Endometrial microvascular endothelial cells (primary cell): ENCODE measurements around the gene NMNAT3. TPM values are rescaled to one million over a fixed set of nuclear protein-coding genes. Genes with fewer than 3 reads are reported as not detected.
"Not testable (repeated sequence)": the region's sequence is repeated elsewhere in the genome, so short reads cannot be mapped to it uniquely, and the experiment has no call there.

Source experiments
- in situ Hi-C: cut with HindIII; loops from 2 replicates; pipeline ENCODE4 v1.10.0; 2017; ENCODE audit warnings: low sequenced_read_pairs, low pct_unique_long_range_greater_than_20kb; ENCODE audit errors: inconsistent ontology term
- total RNA-seq: library from RNA; depleted of rRNA; stranded (reverse); fragments of >200 nt; gene quantifications from one replicate; pipeline ENCODE4 v1.2.3, GENCODE V29; 2015; ENCODE audit errors: inconsistent ontology term

NMNAT3 gene
- total RNA-seq, 1 donor from 2014 or later: not detected

- in situ Hi-C loops: no loop called here
Measured at GRCh38 chr3:139602003-139602402, 75.8 kb downstream of the NMNAT3 start.

DNA sequence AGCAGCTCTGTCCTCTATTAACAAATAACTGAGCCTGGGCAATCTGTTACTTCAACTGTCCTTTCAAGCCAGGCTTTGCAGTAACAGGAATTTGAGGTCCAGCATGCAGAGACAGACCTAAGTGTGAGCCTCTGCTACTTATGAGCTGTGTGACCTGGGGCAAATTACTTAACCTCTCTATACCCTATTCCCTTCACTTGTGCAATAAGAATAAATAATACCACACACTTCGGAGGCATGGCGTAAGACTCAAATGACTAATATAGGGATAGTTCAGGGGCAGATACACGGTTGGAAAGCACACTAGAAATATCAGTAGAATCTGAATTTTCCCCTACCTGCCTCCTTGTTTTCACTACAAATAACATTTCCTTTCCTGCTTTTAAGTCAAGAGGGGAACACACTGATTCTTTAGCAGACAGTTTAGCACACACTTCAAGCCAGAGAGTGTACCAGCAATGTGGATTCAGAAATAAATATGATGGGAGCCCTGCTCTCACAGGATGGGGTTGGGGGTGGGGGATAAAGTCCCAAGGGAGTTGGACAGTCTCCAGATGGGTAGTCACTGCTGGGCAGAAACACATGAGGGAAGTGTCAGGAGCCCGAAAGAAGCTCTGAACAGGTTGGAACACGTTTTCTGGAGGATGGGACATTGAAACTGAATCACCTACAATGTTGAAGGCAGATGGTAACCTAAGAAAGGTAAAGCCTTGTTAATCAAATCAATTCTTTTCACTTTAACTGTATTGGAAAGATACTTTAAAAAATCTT lies 76.4 kb downstream of the NMNAT3 start:
- in situ Hi-C loops: no loop called here

GRCh38 chr3:139597947-139598346 lies 79.8 kb downstream of the NMNAT3 start:
- in situ Hi-C loops: no loop called here

- in situ Hi-C loops: not testable (repeated sequence)
Measured at GRCh38 chr3:139591186-139591585, 86.6 kb downstream of the NMNAT3 start.

DNA sequence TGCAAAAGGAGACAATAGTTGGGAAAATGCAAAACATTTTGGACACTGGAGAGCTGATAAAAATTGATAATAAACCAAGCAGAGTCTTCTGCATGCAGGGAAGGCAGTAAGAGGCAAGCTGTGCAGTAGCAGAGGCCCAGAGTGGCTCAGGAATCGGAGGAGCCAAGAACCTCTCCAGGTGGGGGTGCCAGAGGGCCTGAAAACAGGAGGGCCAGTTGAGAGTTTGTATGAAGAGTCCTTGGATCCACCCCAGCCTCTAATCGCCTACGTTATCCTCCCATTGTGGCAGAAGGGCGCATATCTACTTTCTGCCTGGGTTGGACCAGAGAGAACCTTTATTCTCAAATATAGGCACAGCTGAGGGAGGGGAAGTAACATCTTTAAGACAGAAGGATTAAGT lies 89.3 kb downstream of the NMNAT3 start:
- in situ Hi-C loops: no loop called here

DNA sequence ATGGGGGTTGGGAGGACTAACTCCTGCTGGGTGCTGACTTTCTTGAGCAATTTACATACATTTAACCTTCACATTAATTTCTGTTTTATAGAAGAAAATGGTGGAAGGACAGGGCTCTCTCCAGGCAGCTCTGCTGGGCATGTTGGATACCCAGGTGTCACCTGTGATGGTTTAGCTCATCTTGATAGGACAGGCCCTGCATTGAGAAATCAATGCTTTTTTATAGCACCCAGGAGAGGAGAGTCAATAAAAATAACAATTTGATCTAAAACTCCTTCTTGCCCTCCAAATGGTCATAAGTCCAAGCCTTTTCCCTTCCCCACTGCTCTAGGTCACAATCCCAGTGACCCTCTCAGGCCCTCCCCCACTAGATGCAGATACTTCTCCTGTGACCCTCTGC lies 90.0 kb downstream of the NMNAT3 start:
- in situ Hi-C loops: no loop called here

- in situ Hi-C loops: no loop called here
Measured at GRCh38 chr3:139586420-139587017, 91.3 kb downstream of the NMNAT3 start.

DNA sequence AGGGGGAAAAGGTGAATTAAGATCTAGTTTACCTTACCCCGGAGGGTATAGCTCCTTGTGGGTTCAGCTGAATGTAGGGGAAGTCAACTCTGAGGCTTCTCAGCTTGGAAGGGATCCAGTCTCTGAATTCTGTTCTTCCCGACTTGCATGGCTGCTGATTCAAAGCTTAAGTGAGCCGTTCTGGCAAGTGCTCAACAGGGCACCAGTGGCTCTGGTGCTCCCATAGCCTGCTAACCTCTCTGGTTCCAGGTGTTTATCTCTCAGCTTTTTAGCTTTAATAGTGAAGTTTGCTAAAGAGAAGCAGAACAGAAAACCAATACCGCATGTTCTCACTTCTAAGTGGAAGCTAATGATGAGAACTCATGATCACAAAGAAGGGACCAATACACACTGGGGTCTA lies 92.0 kb downstream of the NMNAT3 start:
- in situ Hi-C loops: no loop called here

DNA sequence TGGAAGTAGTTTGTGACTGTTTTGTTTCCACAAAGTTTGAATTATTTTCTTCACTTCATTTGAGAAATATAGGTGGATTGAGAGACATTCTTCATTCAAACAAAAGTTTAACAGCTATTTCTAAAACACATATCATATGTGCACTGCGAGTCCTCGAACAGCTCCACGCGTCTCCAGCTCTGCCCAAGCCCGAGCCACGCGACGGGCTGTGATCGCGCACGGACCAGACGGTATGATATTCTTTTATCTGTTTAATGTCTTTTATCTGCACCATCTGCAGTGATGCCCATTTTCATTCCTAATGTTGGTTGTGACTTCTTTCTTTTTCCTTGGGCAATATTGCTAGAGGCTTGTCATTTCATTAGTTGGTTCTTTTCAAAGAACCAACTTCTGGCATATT lies 94.1 kb downstream of the NMNAT3 start:
- in situ Hi-C loops: not testable (repeated sequence)

- in situ Hi-C loops: no loop called here
Measured at GRCh38 chr3:139578783-139579182, 99.0 kb downstream of the NMNAT3 start.

GRCh38 chr3:139577909-139578308 lies 99.9 kb downstream of the NMNAT3 start:
- in situ Hi-C loops: no loop called here

- in situ Hi-C loops: no loop called here
Measured at GRCh38 chr3:139577346-139577745, 100.4 kb downstream of the NMNAT3 start.

DNA sequence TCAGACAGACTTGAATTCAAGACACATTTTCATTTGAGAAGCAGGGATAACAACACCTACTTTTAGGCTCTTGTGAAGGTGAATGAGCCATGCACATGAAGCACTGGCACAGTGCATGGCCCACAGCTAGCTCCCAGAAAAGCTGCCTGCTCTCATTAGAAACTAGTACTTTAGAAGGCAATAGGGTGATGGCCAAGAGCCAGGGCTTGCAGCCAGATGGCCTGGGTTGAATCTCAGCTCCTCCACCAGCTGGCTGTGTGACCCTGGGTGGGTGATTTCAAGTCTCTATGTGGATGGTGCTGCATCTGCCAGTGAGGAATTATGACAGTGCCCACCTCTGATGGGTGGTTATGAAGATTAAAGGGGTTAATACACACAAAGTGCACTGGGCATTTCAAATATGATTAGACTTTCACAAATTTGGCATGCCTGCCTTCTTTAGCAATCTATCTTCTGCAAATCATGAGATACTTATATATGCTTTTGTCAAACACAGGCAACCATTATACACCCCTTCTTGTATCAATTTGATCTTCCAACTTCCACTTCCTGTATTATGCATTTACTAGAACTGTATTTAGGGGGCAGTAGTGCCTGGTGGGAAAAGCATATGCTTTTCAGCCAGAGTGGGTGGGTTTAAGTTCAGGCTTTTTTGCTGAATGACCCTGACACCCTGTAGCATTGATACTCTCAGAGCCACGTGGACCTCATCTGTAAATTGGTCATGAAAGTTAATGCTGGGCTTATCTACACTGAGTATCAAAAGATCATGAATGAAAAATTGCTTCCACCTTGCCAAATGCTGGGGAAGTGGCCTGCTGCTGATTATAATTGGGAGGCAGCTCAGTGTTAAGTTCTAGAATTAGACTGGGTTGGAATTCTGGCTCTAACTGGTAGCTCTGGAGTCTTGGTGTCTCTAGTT lies 103.5 kb downstream of the NMNAT3 start:
- in situ Hi-C loops: no loop called here

GRCh38 chr3:139572847-139573672 lies 104.7 kb downstream of the NMNAT3 start:
- in situ Hi-C loops: no loop called here

GRCh38 chr3:139571711-139572110 lies 106.1 kb downstream of the NMNAT3 start:
- in situ Hi-C loops: no loop called here

GRCh38 chr3:139564294-139564861 lies 113.4 kb downstream of the NMNAT3 start:
- in situ Hi-C loops: no loop called here

GRCh38 chr3:139561959-139562676 lies 115.7 kb downstream of the NMNAT3 start:
- in situ Hi-C loops: no loop called here

DNA sequence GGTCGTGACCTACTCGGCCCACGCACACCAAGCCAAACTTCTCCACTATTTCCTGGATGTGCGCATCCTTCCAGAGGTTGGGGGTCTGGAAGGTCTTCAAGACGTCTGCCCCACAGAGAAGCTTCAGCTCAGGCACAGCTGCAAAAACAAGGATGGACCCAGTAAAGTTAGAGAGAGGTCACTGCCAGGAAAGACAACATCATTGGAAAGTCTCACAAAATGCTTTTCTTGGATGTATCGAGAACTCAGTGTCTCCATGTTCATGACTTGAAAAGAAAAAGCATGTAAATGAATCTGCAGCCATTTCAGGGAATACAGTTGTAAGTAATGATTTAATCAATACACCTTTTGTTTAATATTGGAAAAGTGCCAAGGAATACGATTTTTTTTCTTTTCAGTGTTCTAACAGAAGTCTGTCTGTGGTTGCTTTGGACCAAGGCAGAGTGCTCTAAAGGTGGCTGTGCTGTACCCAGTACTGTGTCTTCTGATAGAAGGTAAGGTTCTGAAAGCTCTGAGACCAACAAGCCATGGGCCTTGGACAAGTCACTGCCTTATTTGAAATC lies 116.4 kb downstream of the NMNAT3 start:
- in situ Hi-C loops: no loop called here
